PFSK-1 (cell line): ENCODE data around the gene NSUN2.

ENCODE experiments used
- FOXP2 ChIP-seq: optimal IDR thresholded peaks from 2 replicates; pipeline ENCODE3; 2011; ENCODE audit warnings: borderline replicate concordance, control low read depth, inconsistent platforms; ENCODE audit not compliant: insufficient read depth; ENCODE audit errors: extremely low read length, extremely low read depth
- POLR2AphosphoS5 ChIP-seq: IDR thresholded peaks from 2 replicates; pipeline ENCODE4 v1.6.1; 2012; ENCODE audit warnings: low read depth, mild to moderate bottlenecking, control low read depth, low read length, moderate library complexity
- REST ChIP-seq, 2 experiments: IDR thresholded peaks; 2 replicates each; pipeline versions ENCODE4 v1.6.1 to v1.8.0; 2011 to 2012; ENCODE audit warnings: low read depth in 2 of 2, low read length in 2 of 2, control low read depth in 1 of 2, inconsistent platforms in 1 of 2, mild to moderate bottlenecking in 1 of 2, moderate library complexity in 1 of 2; ENCODE audit not compliant: insufficient read depth in 1 of 2
- SIN3A ChIP-seq: IDR thresholded peaks from 2 replicates; pipeline ENCODE4 v1.6.1; 2012; ENCODE audit warnings: mild to moderate bottlenecking, low read length, moderate library complexity, borderline replicate concordance; ENCODE audit not compliant: insufficient read depth
- TAF1 ChIP-seq: IDR thresholded peaks from 2 replicates; pipeline ENCODE4 v1.6.1; 2012; ENCODE audit warnings: low read length, control low read depth, borderline replicate concordance; ENCODE audit not compliant: insufficient read depth

Gene NSUN2

DNA sequence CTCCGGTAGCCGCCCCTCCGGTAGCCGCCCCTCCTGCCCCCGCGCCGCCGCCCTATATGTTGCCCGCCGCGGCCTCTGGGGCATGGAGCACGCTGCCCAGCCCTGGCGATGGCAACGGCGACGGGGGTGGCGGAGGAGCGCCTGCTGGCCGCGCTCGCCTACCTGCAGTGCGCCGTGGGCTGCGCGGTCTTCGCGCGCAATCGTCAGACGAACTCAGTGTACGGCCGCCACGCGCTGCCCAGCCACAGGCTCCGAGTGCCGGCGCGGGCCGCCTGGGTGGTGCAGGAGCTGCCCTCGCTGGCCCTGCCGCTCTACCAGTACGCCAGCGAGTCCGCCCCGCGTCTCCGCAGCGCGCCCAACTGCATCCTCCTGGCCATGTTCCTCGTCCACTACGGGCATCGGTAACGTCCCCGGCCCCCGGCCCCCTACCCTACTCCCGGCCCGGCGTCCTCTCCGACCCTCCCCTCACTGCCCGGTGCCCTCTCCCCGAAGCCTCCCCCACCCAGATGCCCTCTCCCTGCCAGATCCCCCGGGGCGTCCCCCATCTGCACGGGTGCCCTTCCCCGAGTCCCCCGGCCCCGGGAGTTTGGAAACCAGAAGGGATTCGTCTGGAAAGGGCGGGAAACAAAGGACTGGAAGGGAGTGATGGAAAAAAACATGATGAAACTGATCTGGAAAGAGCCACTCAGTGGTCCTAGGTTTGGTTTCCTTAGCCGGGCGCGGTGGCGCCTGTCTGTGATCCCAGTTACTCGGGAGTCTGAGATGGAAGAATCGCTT lies 813 bp upstream of the NSUN2 start:
- no peak for TF ChIP-seq FOXP2
- TF ChIP-seq SIN3A = peak; percentile 18; the same call in 1 of the 2 replicates

- TF ChIP-seq REST (IDR thresholded peaks at IDR 0.05; ENCODE audit: insufficient read depth in 1 of 2, low read depth in 2 of 2, low read length in 2 of 2) = no peak
- TF ChIP-seq SIN3A = no peak; the same call in 1 of the 2 replicates
- TF ChIP-seq TAF1 = no peak
- no peak for TF ChIP-seq POLR2AphosphoS5
- no peak for TF ChIP-seq FOXP2
Measured at GRCh38 chr5:6632324-6632887, 438 bp downstream of the NSUN2 start.

DNA sequence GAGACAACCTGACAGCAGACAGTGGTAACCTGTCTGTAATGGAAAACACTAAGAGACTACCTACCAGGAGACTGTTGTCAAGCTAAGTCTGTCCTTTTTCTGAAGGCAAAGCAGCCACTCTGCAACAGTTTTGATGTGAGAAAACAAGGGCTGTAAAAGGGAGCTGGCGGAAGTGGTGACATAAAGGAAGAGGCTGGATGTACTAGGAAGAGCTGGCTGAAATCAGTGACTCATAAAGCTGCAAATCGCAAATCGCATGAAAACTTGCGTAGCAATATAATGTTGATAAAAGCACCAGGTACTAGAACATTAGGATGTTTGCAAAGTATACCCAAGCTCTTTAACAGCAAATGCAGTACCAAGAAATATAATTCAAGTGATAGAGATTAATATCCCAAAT lies 1.4 kb downstream of the NSUN2 start:
- no peak for TF ChIP-seq REST (IDR thresholded peaks at IDR 0.05; ENCODE audit: insufficient read depth in 1 of 2, low read depth in 2 of 2, low read length in 2 of 2)
- no peak for TF ChIP-seq TAF1

- TF ChIP-seq SIN3A (no peak), TAF1 (no peak), POLR2AphosphoS5 (no peak), REST (IDR thresholded peaks at IDR 0.05; ENCODE audit: insufficient read depth in 1 of 2, low read depth in 2 of 2, low read length in 2 of 2) (no peak), FOXP2 (no peak)
Measured at GRCh38 chr5:6626508-6626907, 6.3 kb downstream of the NSUN2 start.

DNA sequence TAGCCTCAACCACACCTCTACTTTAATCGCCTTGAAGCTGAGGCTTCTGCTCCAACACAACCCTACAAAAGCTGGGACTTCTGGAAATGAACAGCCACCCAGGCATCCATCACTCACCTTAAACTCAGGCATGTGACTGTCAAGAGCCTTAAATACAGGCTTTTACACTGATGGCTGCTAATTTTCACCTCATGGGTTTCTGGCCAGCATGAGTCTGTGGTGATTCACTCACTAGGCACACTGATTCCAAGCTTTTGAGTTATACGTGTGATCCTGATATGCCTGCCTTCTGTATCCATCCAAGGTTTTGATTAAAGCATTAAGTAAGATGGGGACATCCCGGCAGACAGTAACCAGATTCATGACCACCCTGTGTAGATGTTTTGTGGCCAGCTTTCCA lies 8.9 kb downstream of the NSUN2 start:
- TF ChIP-seq REST (IDR thresholded peaks at IDR 0.05; ENCODE audit: insufficient read depth in 1 of 2, low read depth in 2 of 2, low read length in 2 of 2) (no peak), POLR2AphosphoS5 (no peak), TAF1 (no peak), SIN3A (no peak), FOXP2 (no peak)
